Gastroesophageal sphincter (tissue), 4 donors: ENCODE results near the gene ZNF444. TPM values are rescaled to one million over a fixed set of nuclear protein-coding genes. Genes with fewer than 3 reads are reported as not detected.
"Not testable (repeated sequence)": the region's sequence is repeated elsewhere in the genome, so short reads cannot be mapped to it uniquely, and the experiment has no call there.

Source experiments
- ATAC-seq: fragments of 150-250 bp; one replicate; pipeline ENCODE4 v1.9.1; 2016; ENCODE audit warnings: mild to moderate bottlenecking, moderate library complexity
- H3K27ac ChIP-seq, 4 donors: fragments of 200-600 bp; sonication (generic) in 3 of 4; 1 replicate in 3 of 4; 2 replicates in 1 of 4; pipeline ENCODE4 v1.5.1; 2016 to 2019
- H3K27me3 ChIP-seq: fragments of 200-600 bp; sonication (generic); one replicate; pipeline ENCODE4 v1.5.1; 2019
- H3K36me3 ChIP-seq, 2 donors: fragments of 200-600 bp; sonication (generic); one replicate each; pipeline ENCODE4 v1.5.1; 2019; ENCODE audit warnings: control low read depth in 1 of 2
- H3K4me1 ChIP-seq, 3 donors: fragments of 200-600 bp; sonication (generic); 1 replicate in 2 of 3; 2 replicates in 1 of 3; pipeline ENCODE4 v1.5.1; 2016 to 2019; ENCODE audit warnings: control low read depth in 2 of 3
- H3K4me3 ChIP-seq, 2 donors: fragments of 200-600 bp; sonication (generic); one replicate each; pipeline ENCODE4 v1.5.1; 2019; ENCODE audit warnings: mild to moderate bottlenecking in 1 of 2, moderate library complexity in 1 of 2
- H3K9me3 ChIP-seq, 3 donors: fragments of 200-600 bp; sonication (generic); one replicate each; pipeline ENCODE4 v1.5.1; 2017 to 2019; ENCODE audit warnings: control low read depth in 2 of 3
- CTCF ChIP-seq, 4 experiments: fragments of 200-600 bp in 2 of 4; fragments of 450-650 bp in 2 of 4; sonication (generic) in 1 of 4; IDR thresholded peaks; one replicate each; pipeline ENCODE4 v1.5.1; 2017 to 2019; ENCODE audit warnings: antibody characterized with exemption in 4 of 4, mild to moderate bottlenecking in 2 of 4, moderate library complexity in 2 of 4
- EP300 ChIP-seq: sonication (generic); formaldehyde crosslinking; IDR thresholded peaks from one replicate; pipeline ENCODE4 v1.6.1; 2017; ENCODE audit warnings: antibody characterized with exemption, mild to moderate bottlenecking
- POLR2A ChIP-seq, 2 donors: fragments of 450-650 bp; IDR thresholded peaks; one replicate each; pipeline ENCODE4 v1.6.1; 2017; ENCODE audit warnings: antibody characterized with exemption in 2 of 2, mild to moderate bottlenecking in 2 of 2, moderate library complexity in 1 of 2
- POLR2AphosphoS5 ChIP-seq: sonication (generic); formaldehyde crosslinking; IDR thresholded peaks from one replicate; pipeline ENCODE4 v1.6.1; 2017; ENCODE audit warnings: antibody characterized with exemption
- WGBS, 2 donors: methylation state at CpG; one replicate each; pipeline ENCODE4 v1.1.5; 2018; ENCODE audit warnings: low coverage in 1 of 2; 5-methylcytosine and 5-hydroxymethylcytosine counted together
- total RNA-seq, 4 donors: library from RNA; depleted of rRNA; stranded (reverse); fragments of >200 nt; gene quantifications; one replicate each; pipeline ENCODE4 v1.1.0, GENCODE V29; 2016

The ZNF444 gene
- total RNA-seq, 4 donors from 2014 or later, result 36.2 to 57.9 (median 41.3) TPM

- no peak for ATAC-seq
- Histone ChIP-seq H3K4me1 (peaks cover 0 to 22% (median 0%) of the 10 kb centered on the region in 3 donors), H3K9me3 (no peaks in the 10 kb centered on the region), H3K4me3 (no peak overlapping the region), H3K27ac (no peak overlapping the region), H3K36me3 (peaks cover 0 to 66% of the 10 kb centered on the region in 2 donors), H3K27me3 (no peaks in the 10 kb centered on the region)
- TF ChIP-seq CTCF (IDR thresholded peaks at IDR 0.05) (no peak), EP300 (no peak), POLR2A (IDR thresholded peaks at IDR 0.05) (no peak), POLR2AphosphoS5 (no peak)
- 88 to 95% methylated on average over 4 to 9 of the region's 13 CpGs for WGBS, 2 donors
Observed at GRCh38 chr19:56096665-56097064, 44.4 kb upstream of the ZNF444 start.

- no peaks in the 10 kb centered on the region for H3K27me3 ChIP-seq
- peaks cover 0 to 15% (median 0%) of the 10 kb centered on the region in 3 donors for H3K4me1 ChIP-seq
- H3K36me3 ChIP-seq, result peaks cover 0 to 72% of the 10 kb centered on the region in 2 donors
- no peak overlapping the region for H3K4me3 ChIP-seq
- WGBS, 2 donors, result 89% methylated on average over 19 of the region's 23 CpGs; no CpG with 5 or more reads in 1 of the 2 donors
- no peak for ATAC-seq
- no peak overlapping the region for H3K27ac ChIP-seq
- no peaks in the 10 kb centered on the region for H3K9me3 ChIP-seq
- TF ChIP-seq EP300, result no peak
- no peak for TF ChIP-seq CTCF (IDR thresholded peaks at IDR 0.05)
- no peak for TF ChIP-seq POLR2A (IDR thresholded peaks at IDR 0.05)
- no peak for TF ChIP-seq POLR2AphosphoS5
Observed at GRCh38 chr19:56097306-56097705, 43.8 kb upstream of the ZNF444 start.

GRCh38 chr19:56097776-56098175, 43.3 kb upstream of the ZNF444 start:
- Histone ChIP-seq H3K4me3 (no peak overlapping the region), H3K36me3 (peaks cover 0 to 76% of the 10 kb centered on the region in 2 donors), H3K27ac (no peak overlapping the region), H3K4me1 (peaks cover 0 to 17% (median 0%) of the 10 kb centered on the region in 3 donors), H3K9me3 (no peaks in the 10 kb centered on the region), H3K27me3 (no peaks in the 10 kb centered on the region)
- WGBS, 2 donors, result no CpG with 5 or more reads among the region's 7 CpGs
- ATAC-seq, result no peak
- TF ChIP-seq CTCF (IDR thresholded peaks at IDR 0.05) (no peak), POLR2A (IDR thresholded peaks at IDR 0.05) (no peak), EP300 (no peak), POLR2AphosphoS5 (no peak)

GRCh38 chr19:56098237-56098636, 42.9 kb upstream of the ZNF444 start:
- not testable (repeated sequence) for ATAC-seq, H3K4me3 ChIP-seq, H3K9me3 ChIP-seq, H3K27ac ChIP-seq, H3K27me3 ChIP-seq
- H3K4me1 ChIP-seq, result peaks cover 0 to 22% (median 0%) of the 10 kb centered on the region in 3 donors
- WGBS, 2 donors, result no CpG with 5 or more reads among the region's 21 CpGs
- H3K36me3 ChIP-seq, result peaks cover 0 to 76% of the 10 kb centered on the region in 2 donors

- 100% methylated on average over 1 to 4 of the region's 34 CpGs for WGBS, 2 donors
- H3K9me3 ChIP-seq, result no peaks in the 10 kb centered on the region
- peaks cover 0 to 25% (median 0%) of the 10 kb centered on the region in 3 donors for H3K4me1 ChIP-seq
- ATAC-seq, result no peak
- H3K27ac ChIP-seq, result no peak overlapping the region
- peaks cover 0 to 72% of the 10 kb centered on the region in 2 donors for H3K36me3 ChIP-seq
- TF ChIP-seq EP300 (no peak), CTCF (IDR thresholded peaks at IDR 0.05) (no peak), POLR2A (IDR thresholded peaks at IDR 0.05) (no peak), POLR2AphosphoS5 (no peak)
- no peaks in the 10 kb centered on the region for H3K27me3 ChIP-seq
- no peak overlapping the region for H3K4me3 ChIP-seq
Observed at GRCh38 chr19:56098731-56099568, 42.1 kb upstream of the ZNF444 start.
